Ectodermal cell (in vitro differentiated cells): ENCODE measurements around the gene WIPF1.
"Not testable (repeated sequence)": the region's sequence is repeated elsewhere in the genome, so short reads cannot be mapped to it uniquely, and the experiment has no call there.

ENCODE experiments used
- H3K27ac ChIP-seq: 2 replicates; pipeline ENCODE4 v1.7.0; 2013; ENCODE audit warnings: mild to moderate bottlenecking, low read depth, low read length; ENCODE audit not compliant: insufficient read depth, poor library complexity, severe bottlenecking
- H3K27me3 ChIP-seq: 2 replicates; pipeline ENCODE4 v1.7.0; 2013; ENCODE audit warnings: mild to moderate bottlenecking, low read length; ENCODE audit not compliant: insufficient read depth, control insufficient read depth, poor library complexity, severe bottlenecking
- H3K36me3 ChIP-seq: one replicate; pipeline ENCODE4 v1.7.0; 2013; ENCODE audit warnings: low read length; ENCODE audit not compliant: control insufficient read depth, insufficient read depth
- H3K4me1 ChIP-seq: one replicate; pipeline ENCODE4 v1.7.0; 2013; ENCODE audit warnings: low read length; ENCODE audit not compliant: control insufficient read depth, insufficient read depth
- H3K4me3 ChIP-seq: 2 replicates; pipeline ENCODE4 v1.7.0; 2013; ENCODE audit warnings: low read depth, low read length, control low read depth; ENCODE audit not compliant: insufficient read depth
- H3K9me3 ChIP-seq: 2 replicates; pipeline ENCODE4 v1.7.0; 2013; ENCODE audit warnings: mild to moderate bottlenecking, low read length, moderate library complexity; ENCODE audit not compliant: control insufficient read depth
- WGBS, 2 experiments: methylation state at CpG; one replicate each; pipeline ENCODE4 v1.1.7; 2013; ENCODE audit warnings: missing lambda C conversion rate in 2 of 2; 5-methylcytosine and 5-hydroxymethylcytosine counted together

The WIPF1 gene

DNA sequence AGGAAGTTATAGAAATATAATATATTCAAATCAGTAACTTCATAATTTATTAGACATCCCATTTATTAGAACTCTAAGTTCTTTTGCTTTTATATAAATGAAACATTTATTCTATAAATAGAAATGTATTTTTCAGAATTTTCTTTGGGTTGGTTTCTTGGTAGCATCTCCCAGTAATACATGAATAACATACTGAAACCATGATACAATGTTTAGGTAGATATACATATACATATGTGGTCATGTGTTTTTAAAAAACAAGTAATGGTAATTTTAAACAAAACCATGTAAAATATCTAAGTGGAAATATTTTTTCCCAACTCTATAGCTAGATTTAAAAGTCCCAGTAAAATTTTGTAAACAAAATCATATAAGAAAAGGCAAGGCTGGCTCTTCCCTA lies 36.9 kb downstream of the WIPF1 start:
- no peak overlapping the region for H3K4me3 ChIP-seq
- H3K27ac ChIP-seq: no peak overlapping the region
- no peaks in the 10 kb centered on the region for H3K27me3 ChIP-seq
- no peaks in the 10 kb centered on the region for H3K4me1 ChIP-seq
- no peaks in the 10 kb centered on the region for H3K36me3 ChIP-seq
- no peaks in the 10 kb centered on the region for H3K9me3 ChIP-seq

DNA sequence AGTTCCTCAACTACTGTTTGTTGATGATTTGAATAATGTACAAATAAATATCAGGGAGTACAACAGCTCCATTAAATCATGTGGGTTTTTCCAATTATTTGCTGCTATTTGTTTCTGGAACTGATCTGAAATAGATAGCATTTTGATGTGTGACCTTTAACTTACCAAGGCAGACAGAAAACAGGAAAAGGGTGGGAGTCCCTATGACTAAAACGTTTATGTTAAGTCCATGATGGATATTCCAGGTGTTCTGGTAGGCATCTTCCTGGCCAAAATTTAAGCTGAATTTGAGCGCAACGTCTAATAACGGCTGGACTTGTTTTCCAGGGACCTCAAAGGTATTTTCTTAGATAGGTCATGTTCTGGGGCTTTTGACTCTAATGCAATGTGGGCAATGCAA lies 41.6 kb downstream of the WIPF1 start:
- Histone ChIP-seq H3K36me3 (no peaks in the 10 kb centered on the region), H3K27ac (no peak overlapping the region), H3K9me3 (no peaks in the 10 kb centered on the region), H3K4me3 (no peak overlapping the region), H3K4me1 (no peaks in the 10 kb centered on the region), H3K27me3 (no peaks in the 10 kb centered on the region)
- WGBS, 2 experiments: 90 to 92% methylated on average over 4 of the region's 4 CpGs

DNA sequence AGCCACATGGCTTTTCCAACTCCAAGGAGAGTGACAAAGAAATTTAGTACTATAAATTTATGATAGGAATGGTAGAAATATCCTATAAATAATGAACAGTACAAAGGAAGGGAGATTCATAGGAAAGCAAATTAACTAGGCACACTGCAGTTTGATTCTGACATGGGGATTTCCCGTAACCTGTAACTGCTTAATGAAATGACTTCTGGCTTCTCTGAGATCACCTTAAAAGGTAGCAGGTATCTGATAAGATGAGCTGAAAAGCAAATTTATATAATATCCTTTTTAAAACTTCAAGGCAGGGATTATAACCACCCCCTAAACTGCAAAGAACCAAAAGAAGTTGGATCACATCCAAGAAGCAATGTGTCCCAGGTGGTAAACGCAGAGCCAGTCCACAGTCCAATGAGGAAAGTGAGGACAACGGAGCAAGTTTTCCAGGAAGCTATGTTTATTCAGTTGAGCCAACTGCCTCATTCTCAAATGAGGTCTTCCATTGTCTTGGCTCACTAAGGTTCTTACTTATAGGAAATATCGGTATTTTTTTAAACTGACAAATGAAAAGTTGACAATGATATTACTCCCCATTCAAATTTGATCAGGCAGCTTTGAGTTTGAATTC lies 43.0 kb downstream of the WIPF1 start:
- Histone ChIP-seq H3K4me3 (no peak overlapping the region), H3K9me3 (no peaks in the 10 kb centered on the region), H3K27me3 (no peaks in the 10 kb centered on the region), H3K4me1 (no peaks in the 10 kb centered on the region), H3K27ac (no peak overlapping the region), H3K36me3 (no peaks in the 10 kb centered on the region)
- WGBS, 2 experiments: 90 to 97% methylated on average over 3 to 4 of the region's 4 CpGs

DNA sequence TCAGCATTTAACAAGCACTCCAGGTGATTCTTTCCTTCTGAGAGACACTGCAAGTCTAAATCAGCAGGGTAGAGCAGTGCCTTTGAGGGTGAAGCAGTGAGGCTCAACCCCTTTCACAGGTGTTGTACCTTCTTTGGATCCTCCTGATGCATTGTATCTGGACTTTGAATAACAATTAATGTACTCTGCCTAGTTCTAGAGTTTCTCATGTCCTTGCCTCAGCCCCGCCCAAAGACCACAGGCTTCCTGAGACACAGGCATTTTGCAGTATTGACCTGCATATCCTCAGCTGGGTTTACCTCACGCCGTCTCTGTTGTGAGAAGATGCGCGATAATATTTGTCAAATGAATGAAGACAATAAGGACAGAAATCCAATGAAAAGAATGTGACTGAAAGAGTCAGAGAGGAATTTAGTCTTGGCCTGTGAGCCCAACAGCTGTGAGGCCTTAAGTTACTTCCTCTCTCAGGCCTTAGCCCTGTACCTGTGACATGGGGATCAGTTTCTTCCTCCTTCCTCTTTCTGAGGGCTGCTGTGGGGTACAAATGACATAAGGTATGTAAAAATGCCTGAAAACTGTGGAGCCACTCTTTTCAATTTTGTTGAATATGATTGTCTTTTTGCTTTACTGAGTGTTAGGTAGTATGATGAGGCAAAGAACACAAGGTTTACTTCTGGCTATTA lies 43.7 kb downstream of the WIPF1 start:
- Histone ChIP-seq H3K4me3 (no peak overlapping the region), H3K27me3 (no peaks in the 10 kb centered on the region), H3K4me1 (no peaks in the 10 kb centered on the region), H3K27ac (no peak overlapping the region), H3K36me3 (no peaks in the 10 kb centered on the region), H3K9me3 (no peaks in the 10 kb centered on the region)
- 75 to 77% methylated on average over 5 of the region's 5 CpGs for WGBS, 2 experiments

DNA sequence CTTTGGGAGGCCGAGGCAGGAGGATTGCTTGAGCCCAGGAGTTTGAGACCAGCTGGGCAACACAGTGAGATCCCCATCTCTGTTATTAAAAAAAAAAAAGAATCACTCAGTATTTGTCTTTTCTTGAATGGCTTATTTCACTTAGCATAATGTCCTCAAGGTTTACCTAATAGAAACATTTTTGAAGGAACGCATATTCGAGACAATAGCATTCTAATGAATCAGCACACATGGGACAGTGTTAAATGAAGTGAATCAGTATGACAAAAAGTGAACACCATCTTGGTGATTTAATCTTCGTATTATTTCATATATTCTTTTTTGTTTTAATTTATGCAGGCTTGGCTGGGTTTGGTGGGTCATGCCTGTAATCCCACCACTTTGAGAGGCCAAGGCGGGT lies 44.7 kb downstream of the WIPF1 start:
- Histone ChIP-seq H3K4me1 (no peaks in the 10 kb centered on the region), H3K9me3 (no peaks in the 10 kb centered on the region), H3K27ac (no peak overlapping the region), H3K27me3 (no peaks in the 10 kb centered on the region), H3K36me3 (no peaks in the 10 kb centered on the region), H3K4me3 (no peak overlapping the region)
- WGBS, 2 experiments: 90 to 96% methylated on average over 4 to 5 of the region's 5 CpGs

DNA sequence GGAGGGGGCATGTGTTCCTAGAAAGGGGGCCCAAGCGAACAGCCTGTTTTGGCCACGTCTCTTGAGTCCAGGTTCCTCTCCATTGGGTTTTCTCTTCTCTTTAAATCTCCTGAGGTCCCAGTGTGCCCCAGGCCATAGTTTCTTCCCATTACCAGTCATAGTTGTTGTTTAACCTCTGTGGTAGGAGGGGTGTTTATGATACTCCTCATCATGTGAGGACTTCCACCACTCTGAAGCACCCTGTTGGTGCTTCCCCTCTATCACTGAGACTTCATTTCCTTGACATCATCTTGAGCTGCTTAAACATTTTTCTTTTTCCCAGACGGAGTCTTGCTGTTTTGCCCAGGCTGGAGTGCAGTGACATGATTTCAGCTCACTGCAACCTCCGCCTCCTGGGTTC lies 45.9 kb downstream of the WIPF1 start:
- H3K9me3 ChIP-seq: no peaks in the 10 kb centered on the region
- H3K4me3 ChIP-seq: no peak overlapping the region
- no peak overlapping the region for H3K27ac ChIP-seq
- 92 to 94% methylated on average over 4 of the region's 4 CpGs for WGBS, 2 experiments
- H3K36me3 ChIP-seq: no peaks in the 10 kb centered on the region
- no peaks in the 10 kb centered on the region for H3K27me3 ChIP-seq
- no peaks in the 10 kb centered on the region for H3K4me1 ChIP-seq

DNA sequence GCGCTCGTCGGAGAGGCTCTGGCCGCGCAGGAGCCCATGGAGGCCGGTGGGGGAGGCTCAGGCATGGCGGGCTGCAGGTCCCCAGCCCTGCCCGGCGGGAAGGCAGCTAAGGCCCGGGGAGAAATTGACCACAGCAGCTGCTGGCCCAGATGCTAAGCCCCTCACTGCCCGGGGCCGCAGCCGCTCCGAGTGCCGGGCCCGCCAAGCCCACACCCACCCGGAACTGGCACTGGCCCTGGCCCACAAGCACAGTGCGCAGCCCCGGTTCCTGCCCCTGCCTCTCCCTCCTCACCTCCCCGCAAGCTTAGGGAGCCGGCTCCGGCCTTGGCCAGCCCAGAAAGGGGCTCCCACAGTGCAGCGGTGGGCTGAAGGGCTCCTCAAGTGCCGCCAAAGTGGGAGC lies 49.0 kb downstream of the WIPF1 start:
- 87 to 88% methylated on average over 24 of the region's 24 CpGs for WGBS, 2 experiments
- not testable (repeated sequence) for H3K4me3 ChIP-seq, H3K27ac ChIP-seq, H3K9me3 ChIP-seq, H3K4me1 ChIP-seq, H3K36me3 ChIP-seq, H3K27me3 ChIP-seq

DNA sequence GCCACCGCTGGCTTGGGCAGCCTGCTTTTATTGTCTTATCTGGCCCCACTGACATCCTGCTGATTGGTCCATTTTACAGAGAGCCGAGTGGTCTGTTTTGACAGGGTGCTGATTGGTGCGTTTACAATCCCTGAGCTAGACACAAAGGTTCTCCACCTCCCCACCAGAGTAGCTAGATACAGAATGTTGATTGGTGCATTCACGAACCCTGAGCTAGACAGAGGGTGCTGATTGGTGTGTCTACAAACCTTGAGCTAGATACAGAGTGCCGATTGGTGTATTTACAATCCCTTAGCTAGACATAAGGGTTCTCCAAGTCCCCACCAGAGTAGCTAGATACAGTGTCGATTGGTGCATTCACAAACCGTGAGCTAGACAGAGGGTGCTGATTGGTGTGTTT lies 49.6 kb downstream of the WIPF1 start:
- 93 to 94% methylated on average over 6 to 7 of the region's 7 CpGs for WGBS, 2 experiments
- H3K9me3 ChIP-seq, H3K27me3 ChIP-seq, H3K27ac ChIP-seq, H3K4me1 ChIP-seq, H3K36me3 ChIP-seq, H3K4me3 ChIP-seq: not testable (repeated sequence)

DNA sequence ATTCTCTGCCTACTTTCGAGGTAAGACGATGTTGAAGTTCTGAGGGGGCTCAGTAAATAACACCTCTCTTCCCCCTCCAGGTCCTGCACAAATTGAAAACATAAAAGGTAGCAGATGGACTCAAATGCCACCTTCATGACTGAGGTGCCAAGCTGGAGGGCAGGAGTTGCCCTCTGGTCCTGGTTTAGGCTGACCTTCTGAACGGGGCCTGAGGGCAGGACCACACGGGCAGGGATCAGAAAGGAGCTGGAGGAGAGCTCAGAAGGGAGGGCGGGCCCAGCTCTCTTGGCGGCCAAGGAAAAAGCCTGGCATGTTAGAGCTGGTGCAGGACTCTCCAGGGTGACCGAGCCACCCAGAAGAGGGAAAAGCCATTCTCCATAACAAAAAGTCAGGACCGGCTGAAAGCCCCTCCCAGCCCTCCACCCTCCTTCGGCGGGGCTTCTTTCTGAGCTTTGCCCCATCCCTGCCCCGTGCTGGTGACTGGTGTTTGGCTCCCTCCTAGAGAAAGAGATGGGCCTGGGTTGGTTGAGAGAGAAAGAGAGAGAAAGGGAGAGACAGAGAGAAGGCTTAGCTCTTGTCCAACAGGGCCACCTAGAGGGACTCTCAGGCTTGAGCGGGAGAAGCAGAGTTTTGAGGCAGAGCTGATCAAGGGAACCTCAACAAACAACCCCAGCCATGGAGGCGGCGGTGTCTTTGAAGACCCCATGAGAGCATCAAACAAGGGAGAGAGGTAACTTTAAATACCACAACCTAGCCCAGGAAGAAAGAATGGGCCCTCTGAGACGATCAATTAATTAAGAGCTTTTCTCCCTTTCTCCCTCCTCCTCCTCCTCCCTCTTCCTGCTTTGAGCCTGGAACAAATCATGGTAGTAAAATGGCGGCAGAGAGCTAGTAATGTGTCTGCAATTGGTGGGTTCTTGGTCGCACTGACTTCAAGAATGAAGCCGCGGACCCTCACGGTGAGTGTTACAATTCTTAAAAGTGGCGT lies 50.8 kb downstream of the WIPF1 start:
- Histone ChIP-seq H3K4me3 (no peak overlapping the region), H3K27me3 (no peaks in the 10 kb centered on the region), H3K4me1 (no peaks in the 10 kb centered on the region), H3K9me3 (no peaks in the 10 kb centered on the region), H3K36me3 (no peaks in the 10 kb centered on the region), H3K27ac (no peak overlapping the region)
- 65 to 66% methylated on average over 21 of the region's 21 CpGs for WGBS, 2 experiments

DNA sequence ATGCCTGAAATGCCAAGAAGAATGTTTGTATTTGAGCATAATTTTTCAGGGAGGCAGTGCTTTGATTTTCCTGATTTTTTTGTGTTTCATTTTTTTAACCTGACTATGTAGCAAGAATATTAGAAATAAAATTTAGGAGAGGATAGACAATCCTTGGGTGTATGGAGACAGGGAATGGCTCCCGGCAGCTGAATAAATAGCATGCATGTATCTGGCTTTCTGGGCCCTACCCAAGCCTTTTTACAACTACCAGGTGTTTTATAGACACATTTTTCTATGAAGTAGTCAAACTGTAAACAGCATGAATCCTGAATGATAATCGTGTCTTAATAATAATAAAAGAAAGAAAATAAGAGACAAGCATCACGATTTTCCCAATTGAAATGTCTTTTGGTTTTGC lies 52.4 kb downstream of the WIPF1 start:
- Histone ChIP-seq H3K4me1 (no peaks in the 10 kb centered on the region), H3K27ac (no peak overlapping the region), H3K4me3 (no peak overlapping the region), H3K9me3 (no peaks in the 10 kb centered on the region), H3K36me3 (no peaks in the 10 kb centered on the region), H3K27me3 (no peaks in the 10 kb centered on the region)
- 93% methylated on average over 2 to 3 of the region's 3 CpGs for WGBS, 2 experiments
